GM21360 (cell line): Measurements from ENCODE around the gene OR1S2.
"Not testable (repeated sequence)": the region's sequence is repeated elsewhere in the genome, so short reads cannot be mapped to it uniquely, and the experiment has no call there.

Source experiments
- ATAC-seq: cut with Tn5 transposase; IDR thresholded peaks from one replicate; pipeline ENCODE4 v1.9.1; 2021; ENCODE audit warnings: mild to moderate bottlenecking, moderate library complexity; ENCODE audit not compliant: unreplicated experiment

Gene OR1S2, protein sequence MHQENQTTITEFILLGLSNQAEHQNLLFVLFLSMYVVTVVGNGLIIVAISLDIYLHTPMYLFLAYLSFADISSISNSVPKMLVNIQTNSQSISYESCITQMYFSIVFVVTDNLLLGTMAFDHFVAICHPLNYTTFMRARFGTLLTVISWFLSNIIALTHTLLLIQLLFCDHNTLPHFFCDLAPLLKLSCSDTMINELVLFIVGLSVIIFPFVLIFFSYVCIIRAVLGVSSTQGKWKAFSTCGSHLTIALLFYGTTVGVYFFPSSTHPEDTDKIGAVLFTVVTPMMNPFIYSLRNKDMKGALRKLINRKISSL

DNA sequence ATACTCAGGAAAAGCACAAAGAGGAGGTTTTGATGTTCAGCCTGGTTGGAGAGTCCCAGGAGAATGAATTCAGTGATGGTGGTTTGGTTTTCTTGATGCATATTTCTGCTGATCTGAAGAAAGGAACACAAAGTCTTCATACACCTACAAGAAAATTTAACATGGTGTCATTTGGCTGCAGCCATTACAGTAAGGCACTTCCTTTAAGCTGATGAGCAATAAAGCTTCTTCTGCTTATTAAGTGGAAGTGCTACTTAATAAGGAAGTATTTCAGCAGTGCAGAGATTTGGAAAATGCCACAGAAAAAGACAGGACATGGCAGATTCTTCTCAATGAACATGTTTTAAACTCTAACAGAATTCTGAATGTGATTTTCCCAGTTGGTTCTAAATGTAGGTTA is at the start of gene OR1S2:
TSS of gene OR1S2 (minus strand) at position 101 of the 400 bp plus-strand sequence. CDS start at position 101, 0 bp downstream.
- no peak for ATAC-seq

- no peak for ATAC-seq
Measured at GRCh38 chr11:58243954-58244353, 40.0 kb upstream of the OR1S2 start.

- no peak for ATAC-seq
Measured at GRCh38 chr11:58227956-58228615, 24.1 kb upstream of the OR1S2 start.

- ATAC-seq = no peak
Measured at GRCh38 chr11:58222721-58223120, 18.8 kb upstream of the OR1S2 start.

GRCh38 chr11:58216476-58216875 is 12.5 kb upstream of the OR1S2 start:
- no peak for ATAC-seq

- ATAC-seq = not testable (repeated sequence)
Measured at GRCh38 chr11:58212420-58212819, 8.5 kb upstream of the OR1S2 start, which contains the start of gene OR1S1. Gene OR1S1, plus strand, starts transcription at chr11:58212720.

DNA sequence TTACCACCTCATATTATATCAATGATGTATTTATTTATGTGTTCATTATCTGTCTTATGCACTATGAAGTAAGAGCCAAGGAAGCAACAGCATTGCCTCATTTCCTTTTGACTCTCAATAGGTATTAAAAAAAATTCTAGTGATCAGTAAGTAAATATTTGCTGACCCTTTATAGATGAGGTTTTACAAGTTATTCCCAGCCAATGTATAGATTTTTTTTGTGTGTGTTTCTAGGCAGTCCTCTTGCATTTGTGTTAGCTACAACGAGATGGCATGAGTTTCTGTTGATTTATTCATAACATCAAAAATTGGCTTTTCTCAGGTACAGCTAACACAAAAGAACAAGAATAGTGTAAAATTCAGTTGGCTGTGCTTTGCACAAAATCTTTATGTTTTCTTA is 4.7 kb downstream of the OR1S2 start:
- ATAC-seq = no peak

DNA sequence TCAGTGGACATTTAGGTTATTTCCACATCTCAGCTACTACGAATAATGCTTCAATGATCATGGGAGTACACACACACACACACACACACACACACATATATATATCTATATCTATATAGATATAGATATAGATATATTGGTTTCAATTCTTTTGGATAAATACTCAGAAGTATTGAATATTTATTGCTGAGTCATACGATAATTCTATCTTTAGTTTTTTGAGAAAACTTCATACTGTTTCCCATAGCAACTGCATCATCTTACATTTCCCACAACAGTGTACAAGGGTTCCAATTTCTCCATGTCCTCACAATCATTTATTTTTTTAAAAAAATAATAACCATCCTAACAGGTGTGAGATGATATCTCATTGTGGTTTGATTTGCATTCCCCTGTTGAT is 8.0 kb downstream of the OR1S2 start:
- no peak for ATAC-seq

GRCh38 chr11:58193391-58193790 is 10.6 kb downstream of the OR1S2 start:
- ATAC-seq = no peak

DNA sequence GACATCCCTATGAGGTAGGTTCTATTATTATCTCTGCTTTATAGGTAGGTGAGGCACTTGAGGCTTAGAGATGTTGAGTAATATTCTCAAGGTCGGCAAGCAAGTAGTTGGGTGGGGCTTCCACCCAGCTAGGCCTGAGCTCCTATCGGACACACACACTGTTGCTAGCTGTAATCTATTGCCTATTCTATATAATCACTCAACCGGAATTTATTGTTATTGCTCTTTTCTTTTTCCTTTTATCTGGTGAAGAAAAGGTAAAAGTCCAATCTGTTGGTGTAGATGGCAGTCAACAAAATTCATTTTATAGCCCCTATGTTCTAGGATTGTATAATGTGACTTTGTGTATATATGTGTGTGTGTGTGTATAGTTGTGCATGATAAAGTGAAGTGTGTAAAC is 11.7 kb downstream of the OR1S2 start:
- no peak for ATAC-seq

GRCh38 chr11:58188770-58189169 is 15.2 kb downstream of the OR1S2 start, which contains the start of gene OR9Q2:
Gene OR9Q2, plus strand, starts transcription at chr11:58189070. Its CDS starts 1,421 bp downstream, at chr11:58190491.
- ATAC-seq = no peak

DNA sequence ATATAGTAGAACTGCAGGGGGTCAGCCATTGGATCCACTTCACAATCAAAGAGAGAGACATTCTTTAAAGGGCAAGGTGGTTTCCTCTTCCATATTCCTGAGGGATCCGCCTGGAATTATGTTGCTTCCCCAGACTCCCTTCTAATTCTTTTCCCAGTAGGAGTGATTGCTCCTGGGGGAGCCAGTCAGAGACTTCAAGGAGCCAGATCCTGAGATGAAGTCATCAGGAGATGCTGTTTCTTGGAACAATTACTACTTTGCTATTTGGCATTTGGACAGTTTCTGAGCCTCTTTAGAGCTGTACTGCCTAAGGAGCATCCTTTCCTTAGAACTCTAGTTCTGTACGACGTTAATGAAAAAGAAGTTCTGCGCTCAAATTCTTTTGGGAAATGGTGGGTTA is 17.0 kb downstream of the OR1S2 start:
- ATAC-seq = no peak

DNA sequence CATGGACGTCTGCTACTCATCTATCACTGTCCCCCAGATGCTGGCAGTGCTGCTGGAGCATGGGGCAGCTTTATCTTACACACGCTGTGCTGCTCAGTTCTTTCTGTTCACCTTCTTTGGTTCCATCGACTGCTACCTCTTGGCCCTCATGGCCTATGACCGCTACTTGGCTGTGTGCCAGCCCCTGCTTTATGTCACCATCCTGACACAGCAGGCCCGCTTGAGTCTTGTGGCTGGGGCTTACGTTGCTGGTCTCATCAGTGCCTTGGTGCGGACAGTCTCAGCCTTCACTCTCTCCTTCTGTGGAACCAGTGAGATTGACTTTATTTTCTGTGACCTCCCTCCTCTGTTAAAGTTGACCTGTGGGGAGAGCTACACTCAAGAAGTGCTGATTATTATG is 24.3 kb downstream of the OR1S2 start:
- no peak for ATAC-seq

DNA sequence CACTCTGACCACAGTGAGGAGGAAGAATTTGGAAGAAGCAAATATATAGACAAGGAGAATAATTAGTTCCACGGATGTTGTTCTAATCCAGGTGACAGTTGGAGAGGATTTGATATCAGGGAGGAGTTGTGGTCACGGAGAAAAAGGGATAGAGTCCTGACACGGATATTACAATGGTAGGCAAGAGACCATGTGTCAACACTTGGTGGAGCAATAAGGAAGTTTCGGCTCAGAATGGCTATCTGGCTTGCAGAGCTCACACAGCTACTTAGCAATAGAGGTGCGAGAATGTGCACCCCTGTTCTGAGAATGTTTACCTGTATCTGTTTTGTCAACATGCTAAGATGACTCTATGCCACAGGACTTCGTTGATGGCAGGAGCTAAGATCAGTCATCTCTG is 25.5 kb downstream of the OR1S2 start:
- no peak for ATAC-seq

- ATAC-seq = no peak
Measured at GRCh38 chr11:58177409-58178054, 26.4 kb downstream of the OR1S2 start.

DNA sequence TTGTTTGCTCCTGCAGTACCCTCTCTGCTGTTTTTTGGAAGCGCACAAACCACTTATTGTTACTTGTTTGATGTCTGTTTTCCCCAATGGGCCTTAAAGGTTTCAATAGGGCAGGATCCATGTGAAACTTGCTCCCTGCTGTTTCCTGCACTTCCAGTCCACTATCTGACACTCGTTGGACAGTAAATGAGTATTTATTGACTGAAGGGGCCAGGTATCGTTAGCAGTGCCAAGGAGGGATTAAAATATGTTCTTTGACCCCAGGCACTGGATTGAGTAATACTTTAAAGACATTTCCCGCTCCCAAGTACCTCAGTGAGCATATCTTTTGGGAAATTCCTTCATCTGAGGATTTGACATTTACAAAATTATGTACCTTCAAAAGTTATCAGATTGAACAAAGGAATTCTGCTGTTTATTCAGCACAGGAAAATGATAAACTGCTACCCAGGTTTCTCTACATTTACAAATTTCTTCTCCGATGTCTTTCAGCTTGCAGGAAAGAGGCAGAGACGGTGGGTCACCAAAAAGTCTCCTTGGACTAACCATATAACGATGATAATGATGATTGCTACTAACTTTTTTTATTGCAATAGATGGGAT is 38.3 kb downstream of the OR1S2 start:
- ATAC-seq = no peak

DNA sequence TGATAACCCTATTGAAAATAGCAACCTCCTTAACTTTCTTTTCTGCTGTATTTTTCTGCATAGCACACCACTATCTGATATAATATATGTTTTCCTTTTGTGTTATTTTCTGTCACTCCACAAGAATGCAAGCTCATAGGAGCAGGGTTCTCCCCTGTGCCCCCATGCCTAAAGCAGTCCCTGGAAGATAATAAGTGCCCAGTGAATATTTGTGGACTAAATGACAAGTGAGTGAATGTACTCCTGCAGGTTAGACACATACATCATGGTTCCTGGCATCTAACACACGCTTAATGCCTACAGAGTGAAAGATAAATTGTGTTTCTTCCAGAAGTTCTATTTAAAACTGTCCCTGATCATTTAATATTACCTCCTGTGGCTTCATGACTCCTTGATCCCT is 39.0 kb downstream of the OR1S2 start:
- ATAC-seq = no peak

- no peak for ATAC-seq
Measured at GRCh38 chr11:58164389-58164788, 39.6 kb downstream of the OR1S2 start.
